Dendritic cell treated with granulocyte-macrophage colony-stimulating factor and Interleukin-4, amounts not matched to agents 40 ng/mL and 50 ng/mL, for 4 days (primary cell): Measurements from ENCODE around the gene ADPRM.

Experiments used
- H3K27ac Mint-ChIP-seq: one replicate; pipeline ENCODE4 v1.8.0; 2022; ENCODE audit warnings: mild to moderate bottlenecking, mixed read lengths
- H3K27me3 Mint-ChIP-seq: one replicate; pipeline ENCODE4 v1.8.0; 2022; ENCODE audit warnings: mild to moderate bottlenecking, mixed read lengths
- H3K36me3 Mint-ChIP-seq: one replicate; pipeline ENCODE4 v1.8.0; 2022; ENCODE audit warnings: low read depth, mixed read lengths
- H3K4me1 Mint-ChIP-seq: one replicate; pipeline ENCODE4 v1.8.0; 2022; ENCODE audit warnings: low read depth, mixed read lengths
- H3K4me3 Mint-ChIP-seq: one replicate; pipeline ENCODE4 v1.8.0; 2022; ENCODE audit warnings: mild to moderate bottlenecking, moderate library complexity, mixed read lengths
- H3K9me3 Mint-ChIP-seq: one replicate; pipeline ENCODE4 v1.8.0; 2022; ENCODE audit warnings: mixed read lengths
- intact Hi-C: fragments of 100-400 bp; cut with micrococcal nuclease; formaldehyde crosslinking; loops from one replicate; pipeline ENCODE4 v1.15.0; 2022

Gene ADPRM

GRCh38 chr17:10754861-10755591, 57.6 kb downstream of the ADPRM start:
- no peaks in the 10 kb centered on the region for H3K9me3 Mint-ChIP-seq
- no peaks in the 10 kb centered on the region for H3K36me3 Mint-ChIP-seq
- intact Hi-C loops: no loop called here
- no peak overlapping the region for H3K4me3 Mint-ChIP-seq
- no peaks in the 10 kb centered on the region for H3K4me1 Mint-ChIP-seq
- H3K27ac Mint-ChIP-seq: no peak overlapping the region
- no peaks in the 10 kb centered on the region for H3K27me3 Mint-ChIP-seq

- intact Hi-C loops: no loop called here
- Mint-ChIP-seq H3K4me3 (no peak overlapping the region), H3K4me1 (no peaks in the 10 kb centered on the region), H3K27me3 (no peaks in the 10 kb centered on the region), H3K9me3 (no peaks in the 10 kb centered on the region), H3K36me3 (no peaks in the 10 kb centered on the region), H3K27ac (no peak overlapping the region)
Measured at GRCh38 chr17:10755592-10756127, 58.3 kb downstream of the ADPRM start.

- H3K36me3 Mint-ChIP-seq: no peaks in the 10 kb centered on the region
- no peaks in the 10 kb centered on the region for H3K27me3 Mint-ChIP-seq
- H3K27ac Mint-ChIP-seq: no peak overlapping the region
- H3K4me3 Mint-ChIP-seq: no peak overlapping the region
- H3K4me1 Mint-ChIP-seq: no peaks in the 10 kb centered on the region
- intact Hi-C loops: no loop called here
- no peaks in the 10 kb centered on the region for H3K9me3 Mint-ChIP-seq
Measured at GRCh38 chr17:10756185-10756584, 58.8 kb downstream of the ADPRM start.

- no peak overlapping the region for H3K4me3 Mint-ChIP-seq
- H3K9me3 Mint-ChIP-seq: no peaks in the 10 kb centered on the region
- H3K4me1 Mint-ChIP-seq: no peaks in the 10 kb centered on the region
- H3K27me3 Mint-ChIP-seq: no peaks in the 10 kb centered on the region
- intact Hi-C loops: no loop called here
- no peak overlapping the region for H3K27ac Mint-ChIP-seq
- no peaks in the 10 kb centered on the region for H3K36me3 Mint-ChIP-seq
Measured at GRCh38 chr17:10756619-10757018, 59.2 kb downstream of the ADPRM start.

- Mint-ChIP-seq H3K4me3 (no peak overlapping the region), H3K4me1 (no peaks in the 10 kb centered on the region), H3K27ac (no peak overlapping the region), H3K9me3 (no peaks in the 10 kb centered on the region), H3K27me3 (no peaks in the 10 kb centered on the region), H3K36me3 (no peaks in the 10 kb centered on the region)
- intact Hi-C loops: no loop called here
Measured at GRCh38 chr17:10757067-10757466, 59.7 kb downstream of the ADPRM start.

- H3K36me3 Mint-ChIP-seq: no peaks in the 10 kb centered on the region
- no peaks in the 10 kb centered on the region for H3K9me3 Mint-ChIP-seq
- H3K27ac Mint-ChIP-seq: no peak overlapping the region
- no peaks in the 10 kb centered on the region for H3K4me1 Mint-ChIP-seq
- H3K4me3 Mint-ChIP-seq: no peak overlapping the region
- intact Hi-C loops: no loop called here
- no peaks in the 10 kb centered on the region for H3K27me3 Mint-ChIP-seq
Measured at GRCh38 chr17:10757647-10758046, 60.3 kb downstream of the ADPRM start.

- no peaks in the 10 kb centered on the region for H3K4me1 Mint-ChIP-seq
- no peaks in the 10 kb centered on the region for H3K27me3 Mint-ChIP-seq
- H3K36me3 Mint-ChIP-seq: no peaks in the 10 kb centered on the region
- H3K9me3 Mint-ChIP-seq: no peaks in the 10 kb centered on the region
- intact Hi-C loops: no loop called here
- no peak overlapping the region for H3K27ac Mint-ChIP-seq
- H3K4me3 Mint-ChIP-seq: no peak overlapping the region
Measured at GRCh38 chr17:10758062-10758461, 60.7 kb downstream of the ADPRM start.
